OCI-LY3 (cell line): ENCODE measurements around the gene EPHA3.
A peak's percentile ranks its signal among the peaks of the same experiment; 100 is the strongest.

ENCODE experiments used
- H2AFZ ChIP-seq: fragments of 200-600, 300-600 bp; shearing (Covaris generic); 2 replicates; pipeline ENCODE4 v1.6.0; 2014; ENCODE audit warnings: antibody characterized with exemption, low read depth, low read length
- H3K27ac ChIP-seq: fragments of 200-600, 300-600 bp; sonication (generic); 2 replicates; pipeline ENCODE4 v1.5.1; 2014; ENCODE audit warnings: mild to moderate bottlenecking, low read length, moderate library complexity, mixed read lengths
- H3K27me3 ChIP-seq: fragments of 200-600, 300-600 bp; sonication (generic); 2 replicates; pipeline ENCODE4 v1.6.1; 2014; ENCODE audit warnings: low read depth, low read length, mixed read lengths
- H3K36me3 ChIP-seq: fragments of 200-600, 300-600 bp; sonication (generic); replicated peaks from 2 replicates; pipeline ENCODE3; 2014; ENCODE audit warnings: low read depth, low read length, mixed read lengths
- H3K4me1 ChIP-seq: fragments of 300-600, 200-600 bp; sonication (generic); 2 replicates; pipeline ENCODE4 v1.6.1; 2014; ENCODE audit warnings: low read length, mixed read lengths
- H3K4me2 ChIP-seq: fragments of 200-600, 300-600 bp; sonication (generic); 2 replicates; pipeline ENCODE4 v1.6.1; 2014; ENCODE audit warnings: low read length, mixed read lengths
- H3K4me3 ChIP-seq: fragments of 300-600, 200-600 bp; sonication (generic); 2 replicates; pipeline ENCODE4 v1.5.1; 2014; ENCODE audit warnings: antibody characterized with exemption, mild to moderate bottlenecking, low read length, moderate library complexity
- H3K79me2 ChIP-seq: fragments of 300-600, 200-600 bp; shearing (Covaris generic); 2 replicates; pipeline ENCODE4 v1.6.1; 2014; ENCODE audit warnings: mild to moderate bottlenecking, low read length, mixed read lengths
- H3K9ac ChIP-seq: fragments of 300-600, 200-600 bp; shearing (Covaris generic); 2 replicates; pipeline ENCODE4 v1.6.0; 2014; ENCODE audit warnings: mild to moderate bottlenecking, low read length, moderate library complexity
- H3K9me3 ChIP-seq: fragments of 200-600, 300-600 bp; shearing (Covaris generic); 2 replicates; pipeline ENCODE4 v1.6.1; 2014; ENCODE audit warnings: low read length, mixed read lengths; ENCODE audit not compliant: insufficient read depth
- H4K20me1 ChIP-seq: fragments of 200-600, 300-600 bp; sonication (generic); 2 replicates; pipeline ENCODE4 v1.6.1; 2016; ENCODE audit warnings: low read length, mixed read lengths; ENCODE audit not compliant: insufficient read depth
- CTCF ChIP-seq: fragments of 200-600, 300-600 bp; sonication (generic); IDR thresholded peaks from 2 replicates; pipeline ENCODE4 v1.5.1; 2014; ENCODE audit warnings: antibody characterized with exemption, low read length, low read depth
- EZH2phosphoT487 ChIP-seq: fragments of 200-600 bp; shearing (Covaris generic); IDR thresholded peaks from 2 replicates; pipeline ENCODE4 v1.6.1; 2018; ENCODE audit warnings: antibody characterized with exemption, mixed run types, low read depth

EPHA3 gene

GRCh38 chr3:89180334-89180733, 72.9 kb downstream of the EPHA3 start:
- Histone ChIP-seq H3K9ac (0 out of 2 replicates have a peak overlapping the region, but pooled peaks have one; percentile 13), H3K4me3 (peak overlapping the region; percentile 38; the same call in 1 of the 2 replicates), H3K9me3 (no peaks in the 10 kb centered on the region), H3K36me3 (no peaks in the 10 kb centered on the region), H3K27ac (peak overlapping the region; percentile 49; the same call in 1 of the 2 replicates), H3K79me2 (no peaks in the 10 kb centered on the region), H4K20me1 (no peaks in the 10 kb centered on the region), H3K4me2 (peak overlapping the region; percentile 58), H3K4me1 (peaks cover 33% of the 10 kb centered on the region), H3K27me3 (no peaks in the 10 kb centered on the region), H2AFZ (peak overlapping the region; percentile 22)
- TF ChIP-seq EZH2phosphoT487 (no peak), CTCF (no peak)

GRCh38 chr3:89182056-89182455, 74.6 kb downstream of the EPHA3 start:
- Histone ChIP-seq H3K4me2 (no peak overlapping the region), H3K79me2 (no peaks in the 10 kb centered on the region), H3K4me1 (peaks cover 32% of the 10 kb centered on the region), H3K9me3 (no peaks in the 10 kb centered on the region), H3K4me3 (no peak overlapping the region), H3K9ac (no peak overlapping the region), H3K36me3 (no peaks in the 10 kb centered on the region), H2AFZ (no peak overlapping the region), H3K27me3 (no peaks in the 10 kb centered on the region), H3K27ac (no peak overlapping the region), H4K20me1 (no peaks in the 10 kb centered on the region)
- TF ChIP-seq CTCF (no peak), EZH2phosphoT487 (no peak)

GRCh38 chr3:89184151-89184995, 77.0 kb downstream of the EPHA3 start:
- H2AFZ ChIP-seq, result peak overlapping the region; percentile 66
- no peaks in the 10 kb centered on the region for H3K79me2 ChIP-seq
- no peak overlapping the region for H3K27ac ChIP-seq
- H3K4me2 ChIP-seq, result no peak overlapping the region
- H4K20me1 ChIP-seq, result no peaks in the 10 kb centered on the region
- no peaks in the 10 kb centered on the region for H3K27me3 ChIP-seq
- no peak overlapping the region for H3K9ac ChIP-seq
- H3K4me3 ChIP-seq, result no peak overlapping the region
- no peaks in the 10 kb centered on the region for H3K36me3 ChIP-seq
- TF ChIP-seq EZH2phosphoT487 (no peak), CTCF (no peak)
- H3K4me1 ChIP-seq, result peaks cover 14% of the 10 kb centered on the region
- no peaks in the 10 kb centered on the region for H3K9me3 ChIP-seq

GRCh38 chr3:89186456-89186855, 79.0 kb downstream of the EPHA3 start:
- H3K4me2 ChIP-seq, result no peak overlapping the region
- no peak overlapping the region for H3K9ac ChIP-seq
- H3K4me1 ChIP-seq, result no peaks in the 10 kb centered on the region
- no peak overlapping the region for H3K4me3 ChIP-seq
- TF ChIP-seq CTCF (no peak), EZH2phosphoT487 (no peak)
- no peaks in the 10 kb centered on the region for H4K20me1 ChIP-seq
- H3K36me3 ChIP-seq, result no peaks in the 10 kb centered on the region
- H2AFZ ChIP-seq, result peak overlapping the region; percentile 27; the same call in 1 of the 2 replicates
- no peaks in the 10 kb centered on the region for H3K79me2 ChIP-seq
- no peaks in the 10 kb centered on the region for H3K9me3 ChIP-seq
- no peaks in the 10 kb centered on the region for H3K27me3 ChIP-seq
- H3K27ac ChIP-seq, result no peak overlapping the region
